Measurements from ENCODE around the gene DGKG. TPM values are rescaled to one million over a fixed set of nuclear protein-coding genes. Genes with fewer than 3 reads are reported as not detected.

DGKG gene
- total RNA-seq, 1 experiment from 2014 or later: 20.3 TPM

- peak; percentile 95 for DNase-seq (ENCODE audit: low read depth)
Measured at GRCh38 chr3:186281176-186281575, 80.9 kb downstream of the DGKG start.

- no peak for DNase-seq (ENCODE audit: low read depth)
Measured at GRCh38 chr3:186280737-186281136, 81.3 kb downstream of the DGKG start.

- DNase-seq (ENCODE audit: low read depth): peak; percentile 44
Measured at GRCh38 chr3:186277268-186277909, 84.6 kb downstream of the DGKG start.

GRCh38 chr3:186275436-186275835, 86.6 kb downstream of the DGKG start:
- DNase-seq (ENCODE audit: low read depth): no peak

GRCh38 chr3:186273586-186273985, 88.4 kb downstream of the DGKG start:
- DNase-seq (ENCODE audit: low read depth): no peak

- DNase-seq (ENCODE audit: low read depth): no peak
Measured at GRCh38 chr3:186270701-186271100, 91.3 kb downstream of the DGKG start.

GRCh38 chr3:186268616-186269448, 93.2 kb downstream of the DGKG start:
- no peak for DNase-seq (ENCODE audit: low read depth)

GRCh38 chr3:186267758-186268157, 94.3 kb downstream of the DGKG start:
- no peak for DNase-seq (ENCODE audit: low read depth)

- DNase-seq (ENCODE audit: low read depth): no peak
Measured at GRCh38 chr3:186264608-186265400, 97.2 kb downstream of the DGKG start.

GRCh38 chr3:186261638-186262037, 100.4 kb downstream of the DGKG start:
- no peak for DNase-seq (ENCODE audit: low read depth)

GRCh38 chr3:186260726-186261125, 101.3 kb downstream of the DGKG start:
- no peak for DNase-seq (ENCODE audit: low read depth)

GRCh38 chr3:186259612-186260383, 102.2 kb downstream of the DGKG start:
- DNase-seq (ENCODE audit: low read depth): peak; percentile 91

- DNase-seq (ENCODE audit: low read depth): no peak
Measured at GRCh38 chr3:186258968-186259367, 103.1 kb downstream of the DGKG start.

- DNase-seq (ENCODE audit: low read depth): peak; percentile 57
Measured at GRCh38 chr3:186257866-186258265, 104.2 kb downstream of the DGKG start.

GRCh38 chr3:186255703-186256331, 106.2 kb downstream of the DGKG start:
- DNase-seq (ENCODE audit: low read depth): no peak

- peak; percentile 28 for DNase-seq (ENCODE audit: low read depth)
Measured at GRCh38 chr3:186254676-186255650, 107.1 kb downstream of the DGKG start.

GRCh38 chr3:186251948-186252619, 110.0 kb downstream of the DGKG start:
- peak; percentile 56 for DNase-seq (ENCODE audit: low read depth)

GRCh38 chr3:186248850-186249249, 113.2 kb downstream of the DGKG start:
- no peak for DNase-seq (ENCODE audit: low read depth)

Measured in HT1080 (cell line).